GM12875 (cell line): Measurements from ENCODE around the gene RNF175.

Experiments
- H3K4me3 ChIP-seq: one replicate; pipeline ENCODE4 v1.5.1; 2011; ENCODE audit warnings: low read depth, low read length, control low read depth
- CTCF ChIP-seq: IDR thresholded peaks from 2 replicates; pipeline ENCODE4 v1.5.1; 2011; ENCODE audit warnings: low read depth, mild to moderate bottlenecking, control low read depth, inconsistent platforms, low read length, moderate library complexity, borderline replicate concordance; ENCODE audit not compliant: insufficient read depth

Gene RNF175

GRCh38 chr4:153759407-153760316 is at the start of gene RNF175:
RNF175 (minus strand) TSS chr4:153760024; CDS start chr4:153759862, 162 bp downstream.
- no peak for TF ChIP-seq CTCF
- H3K4me3 ChIP-seq = no peak within 1 kb of the TSS

DNA sequence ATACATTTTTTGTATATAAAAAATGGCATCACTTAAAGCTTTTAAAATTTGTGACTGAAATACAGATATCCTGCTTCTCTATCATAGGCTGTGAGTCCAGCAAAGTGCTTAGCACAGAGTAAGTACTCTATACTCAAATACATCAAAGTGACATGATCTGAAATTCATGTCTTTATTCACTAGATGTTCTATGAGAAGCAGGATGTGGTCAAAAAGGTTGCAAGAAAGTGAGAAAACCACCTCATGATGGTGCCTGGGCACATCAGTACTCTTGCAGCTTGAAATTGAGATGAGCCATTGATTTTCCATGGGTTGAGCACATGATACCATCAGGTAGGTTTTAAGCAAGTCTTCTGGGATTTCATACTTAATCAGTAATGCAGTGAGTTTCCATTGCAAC is 49.5 kb upstream of the RNF175 start:
- no peak for TF ChIP-seq CTCF
- H3K4me3 ChIP-seq = no peak overlapping the region

GRCh38 chr4:153808175-153808574 is 48.4 kb upstream of the RNF175 start:
- H3K4me3 ChIP-seq = no peak overlapping the region
- no peak for TF ChIP-seq CTCF

DNA sequence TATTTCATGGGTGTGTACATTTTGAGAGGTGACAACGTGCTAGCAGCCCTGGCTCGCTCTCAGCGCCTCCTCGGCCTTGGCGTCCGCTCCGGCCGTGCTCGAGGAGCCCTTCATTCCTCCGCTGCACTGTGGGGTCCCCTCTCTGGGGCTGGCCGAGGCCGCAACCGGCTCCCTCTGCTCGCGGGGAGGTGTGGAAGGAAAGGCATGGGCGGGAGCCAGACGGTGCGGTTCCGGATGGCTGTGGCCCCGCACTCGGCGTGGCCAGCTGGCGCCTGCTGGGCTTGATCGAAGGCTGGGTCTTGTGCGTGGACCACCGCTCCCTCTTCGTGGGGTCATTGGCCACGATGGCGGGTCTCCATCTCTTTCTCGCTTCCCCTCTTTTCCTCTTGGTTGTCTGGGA is 46.2 kb upstream of the RNF175 start:
- TF ChIP-seq CTCF = no peak
- no peak overlapping the region for H3K4me3 ChIP-seq

DNA sequence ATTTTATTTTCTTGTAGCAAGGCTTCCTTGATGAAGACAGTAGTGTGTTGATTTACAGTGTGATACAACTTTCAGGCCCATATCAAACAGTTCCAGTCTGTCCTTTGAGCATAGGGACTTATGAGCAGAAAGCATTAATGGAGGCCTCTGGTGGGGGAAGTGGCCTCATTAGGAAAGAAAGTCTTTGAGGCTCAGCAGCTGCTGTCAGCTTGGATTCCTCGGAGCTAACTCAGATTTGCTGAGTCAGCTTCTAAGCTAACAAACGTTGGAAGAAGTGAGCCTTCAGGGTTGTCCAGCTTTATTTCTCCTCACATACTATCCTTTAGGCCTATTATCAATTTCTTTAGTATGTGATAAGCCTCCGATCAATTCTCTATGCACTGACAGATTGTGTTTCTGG is 44.9 kb upstream of the RNF175 start:
- TF ChIP-seq CTCF = no peak
- no peak overlapping the region for H3K4me3 ChIP-seq

- H3K4me3 ChIP-seq = no peak overlapping the region
- no peak for TF ChIP-seq CTCF
These were observed 39.9 kb upstream of the RNF175 start for GRCh38 chr4:153799694-153800074.

DNA sequence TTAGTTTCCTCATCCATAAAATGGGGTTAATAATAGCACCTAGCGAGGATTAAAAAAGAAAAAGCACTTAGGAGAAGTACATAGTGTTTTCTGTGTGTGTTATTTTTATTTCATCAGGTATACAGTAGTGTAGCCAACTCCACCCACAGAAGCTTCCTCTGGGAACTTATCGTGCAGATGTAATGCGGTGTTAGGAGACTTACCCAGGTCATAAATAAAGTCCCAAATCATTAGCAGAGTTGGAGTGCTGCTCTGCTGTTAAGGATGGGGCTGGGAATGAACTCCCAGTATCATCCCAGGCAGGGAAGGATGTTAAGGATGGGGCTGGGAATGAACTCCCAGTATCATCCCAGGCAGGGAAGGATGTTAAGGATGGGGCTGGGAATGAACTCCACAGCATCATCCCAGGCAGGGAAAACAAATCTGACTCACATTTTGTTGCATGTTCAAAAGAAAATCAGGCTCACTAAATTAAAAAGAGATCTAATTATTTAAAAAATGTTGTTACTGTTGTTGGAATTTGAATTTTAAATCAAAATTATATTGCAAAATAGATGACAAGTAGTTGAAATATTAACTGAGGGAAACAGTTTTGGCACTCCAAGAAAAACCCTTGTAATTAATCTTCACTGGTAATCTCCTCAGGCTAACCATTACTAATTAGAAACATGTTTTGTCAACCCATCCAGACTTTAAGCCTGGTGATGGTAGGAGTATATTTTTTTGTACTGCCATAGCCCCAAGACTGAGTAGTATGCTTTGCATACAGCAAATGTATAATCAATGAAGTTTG is 39.3 kb upstream of the RNF175 start:
- no peak overlapping the region for H3K4me3 ChIP-seq
- TF ChIP-seq CTCF = no peak
